Activated T-cell treated with anti-CD3 and anti-CD28 coated beads for 24 hours (primary cell): Measurements from ENCODE around the gene UHRF1.
"Not testable (repeated sequence)": the region's sequence is repeated elsewhere in the genome, so short reads cannot be mapped to it uniquely, and the experiment has no call there.

Source experiments
- DNase-seq: peaks from one replicate; pipeline ENCODE4 v3.0.0-alpha.2; 2020; ENCODE audit warnings: low read depth

Gene UHRF1

GRCh38 chr19:4900879-4901278, 8.4 kb upstream of the UHRF1 start:
- not testable (repeated sequence) for DNase-seq

GRCh38 chr19:4902796-4903195, 6.5 kb upstream of the UHRF1 start, which contains the start of gene ARRDC5:
TSS of gene ARRDC5 (minus strand) at chr19:4902896. CDS start at chr19:4902825, 71 bp downstream.
- DNase-seq, result no peak

GRCh38 chr19:4904481-4904880, 4.8 kb upstream of the UHRF1 start:
- no peak for DNase-seq

GRCh38 chr19:4906963-4907362, 2.3 kb upstream of the UHRF1 start:
- no peak for DNase-seq

- DNase-seq, result no peak
These were observed 941 bp upstream of the UHRF1 start for GRCh38 chr19:4908360-4908759.

- no peak for DNase-seq
These were observed 533 bp upstream of the UHRF1 start for GRCh38 chr19:4908781-4909155.

- DNase-seq, result peak; percentile 92
These were observed 744 bp downstream of the UHRF1 start for GRCh38 chr19:4909897-4910593.

GRCh38 chr19:4910594-4911281, 1.4 kb downstream of the UHRF1 start:
- no peak for DNase-seq

- DNase-seq, result no peak
These were observed 2.0 kb downstream of the UHRF1 start for GRCh38 chr19:4911314-4911713.

GRCh38 chr19:4911786-4912672, 2.7 kb downstream of the UHRF1 start:
- peak; percentile 77 for DNase-seq

GRCh38 chr19:4913996-4914735, 4.9 kb downstream of the UHRF1 start:
- no peak for DNase-seq

- peak; percentile 64 for DNase-seq
These were observed 5.6 kb downstream of the UHRF1 start for GRCh38 chr19:4914736-4915501.

GRCh38 chr19:4916292-4917082, 7.2 kb downstream of the UHRF1 start:
- no peak for DNase-seq

GRCh38 chr19:4922530-4923275, 13.4 kb downstream of the UHRF1 start:
- no peak for DNase-seq

GRCh38 chr19:4923276-4923747, 14.0 kb downstream of the UHRF1 start:
- DNase-seq, result no peak

- DNase-seq, result no peak
These were observed 19.9 kb downstream of the UHRF1 start for GRCh38 chr19:4929186-4929585.

- no peak for DNase-seq
These were observed 21.4 kb downstream of the UHRF1 start for GRCh38 chr19:4930664-4931063.

GRCh38 chr19:4932711-4933110, 23.4 kb downstream of the UHRF1 start:
- DNase-seq, result no peak

- no peak for DNase-seq
These were observed 24.2 kb downstream of the UHRF1 start for GRCh38 chr19:4933528-4933927.
